Suprapubic skin (tissue), 4 donors: ENCODE measurements around the gene SH2D2A. TPM values are rescaled to one million over a fixed set of nuclear protein-coding genes. Genes with fewer than 3 reads are reported as not detected.

Experiments
- DNase-seq, 2 donors: peaks; one replicate each; pipeline ENCODE4 v3.0.0-alpha.2; 2019; ENCODE audit warnings: low spot score in 2 of 2
- H3K27ac ChIP-seq: fragments of 200-600 bp; sonication (generic); one replicate; pipeline ENCODE4 v1.5.1; 2019
- H3K27me3 ChIP-seq: fragments of 200-600 bp; sonication (generic); one replicate; pipeline ENCODE4 v1.5.1; 2019
- H3K36me3 ChIP-seq: fragments of 200-600 bp; sonication (generic); one replicate; pipeline ENCODE4 v1.5.1; 2019
- H3K4me1 ChIP-seq: fragments of 200-600 bp; sonication (generic); one replicate; pipeline ENCODE4 v1.5.1; 2019
- H3K4me3 ChIP-seq: fragments of 200-600 bp; sonication (generic); one replicate; pipeline ENCODE4 v1.5.1; 2019; ENCODE audit warnings: mild to moderate bottlenecking
- H3K9me3 ChIP-seq: fragments of 200-600 bp; sonication (generic); one replicate; pipeline ENCODE4 v1.5.1; 2019
- CTCF ChIP-seq, 2 donors: fragments of 200-600 bp in 1 of 2; fragments of 450-650 bp in 1 of 2; sonication (generic) in 1 of 2; IDR thresholded peaks; one replicate each; pipeline ENCODE4 v1.5.1; 2016 to 2019; ENCODE audit warnings: antibody characterized with exemption in 2 of 2, mild to moderate bottlenecking in 1 of 2, moderate library complexity in 1 of 2
- EP300 ChIP-seq: sonication (generic); formaldehyde crosslinking; IDR thresholded peaks from one replicate; pipeline ENCODE4 v1.6.1; 2017; ENCODE audit warnings: antibody characterized with exemption
- POLR2A ChIP-seq, 2 donors: fragments of 450-650 bp; IDR thresholded peaks; one replicate each; pipeline ENCODE4 v1.6.1; 2017; ENCODE audit warnings: antibody characterized with exemption in 2 of 2, mild to moderate bottlenecking in 2 of 2, moderate library complexity in 2 of 2
- POLR2AphosphoS5 ChIP-seq, 3 donors: sonication (generic); formaldehyde crosslinking; IDR thresholded peaks; one replicate each; pipeline ENCODE4 v1.6.1; 2017; ENCODE audit warnings: antibody characterized with exemption in 3 of 3
- WGBS: methylation state at CpG from one replicate; pipeline ENCODE4 v1.1.5; 2018; 5-methylcytosine and 5-hydroxymethylcytosine counted together
- total RNA-seq, 4 donors: library from RNA; depleted of rRNA; stranded (reverse); fragments of >200 nt; gene quantifications; one replicate each; pipeline ENCODE4 v1.1.0, GENCODE V29; 2016

SH2D2A gene
- under 1 TPM in 2 of 4 donors, not detected in 2; 0.29 to 0.48 TPM for total RNA-seq

- TF ChIP-seq POLR2A (IDR thresholded peaks at IDR 0.05) (peak in 1 of 2 donors; percentile 15), EP300 (no peak)
- Histone ChIP-seq H3K36me3 (no peaks in the 10 kb centered on the region), H3K27me3 (peaks cover 3% of the 10 kb centered on the region), H3K4me1 (peaks cover 17% of the 10 kb centered on the region), H3K4me3 (peak within 1 kb of the TSS; percentile 2), H3K9me3 (no peaks in the 10 kb centered on the region), H3K27ac (peak within 1 kb of the TSS; percentile 27)
- WGBS = 23% methylated on average over 9 of the region's 10 CpGs
- DNase-seq = no peak
Measured at GRCh38 chr1:156816561-156817328, at the start of gene SH2D2A. SH2D2A (minus strand) TSS chr1:156816848; CDS start chr1:156816708, 140 bp downstream.

GRCh38 chr1:156865865-156866248, 49.2 kb upstream of the SH2D2A start:
- Histone ChIP-seq H3K4me1 (peaks cover 5% of the 10 kb centered on the region), H3K27me3 (peaks cover 62% of the 10 kb centered on the region), H3K36me3 (no peaks in the 10 kb centered on the region), H3K9me3 (no peaks in the 10 kb centered on the region), H3K27ac (no peak overlapping the region), H3K4me3 (no peak overlapping the region)
- WGBS = 90% methylated on average over 4 of the region's 4 CpGs
- no peak for TF ChIP-seq POLR2AphosphoS5 (IDR thresholded peaks at IDR 0.05)
- TF ChIP-seq EP300 = no peak
- TF ChIP-seq POLR2A (IDR thresholded peaks at IDR 0.05) = no peak
- no peak for TF ChIP-seq CTCF (IDR thresholded peaks at IDR 0.05)
- DNase-seq = no peak

GRCh38 chr1:156865258-156865657, 48.6 kb upstream of the SH2D2A start:
- no peak for DNase-seq
- H3K27ac ChIP-seq = no peak overlapping the region
- H3K4me3 ChIP-seq = no peak overlapping the region
- TF ChIP-seq EP300 (no peak), POLR2A (IDR thresholded peaks at IDR 0.05) (no peak), CTCF (IDR thresholded peaks at IDR 0.05) (no peak), POLR2AphosphoS5 (IDR thresholded peaks at IDR 0.05) (no peak)
- WGBS = 85% methylated on average over 9 of the region's 9 CpGs
- peaks cover 68% of the 10 kb centered on the region for H3K27me3 ChIP-seq
- H3K36me3 ChIP-seq = no peaks in the 10 kb centered on the region
- H3K9me3 ChIP-seq = no peaks in the 10 kb centered on the region
- H3K4me1 ChIP-seq = peaks cover 11% of the 10 kb centered on the region

- Histone ChIP-seq H3K36me3 (no peaks in the 10 kb centered on the region), H3K4me3 (no peak overlapping the region), H3K9me3 (no peaks in the 10 kb centered on the region), H3K4me1 (peaks cover 16% of the 10 kb centered on the region), H3K27ac (no peak overlapping the region), H3K27me3 (peaks cover 72% of the 10 kb centered on the region)
- no peak for TF ChIP-seq POLR2AphosphoS5 (IDR thresholded peaks at IDR 0.05)
- TF ChIP-seq CTCF (IDR thresholded peaks at IDR 0.05) = no peak
- TF ChIP-seq EP300 = no peak
- TF ChIP-seq POLR2A (IDR thresholded peaks at IDR 0.05) = no peak
- no peak for DNase-seq
- 88% methylated on average over 4 of the region's 4 CpGs for WGBS
Measured at GRCh38 chr1:156864796-156865195, 48.1 kb upstream of the SH2D2A start.

GRCh38 chr1:156863631-156864030, 47.0 kb upstream of the SH2D2A start:
- TF ChIP-seq CTCF (IDR thresholded peaks at IDR 0.05) = no peak
- no peak for TF ChIP-seq POLR2A (IDR thresholded peaks at IDR 0.05)
- TF ChIP-seq EP300 = no peak
- no peak for TF ChIP-seq POLR2AphosphoS5 (IDR thresholded peaks at IDR 0.05)
- WGBS = 68% methylated on average over 7 of the region's 7 CpGs
- Histone ChIP-seq H3K36me3 (no peaks in the 10 kb centered on the region), H3K9me3 (no peaks in the 10 kb centered on the region), H3K27me3 (peaks cover 84% of the 10 kb centered on the region), H3K4me3 (no peak overlapping the region), H3K4me1 (peaks cover 27% of the 10 kb centered on the region), H3K27ac (no peak overlapping the region)
- DNase-seq = no peak
